Measurements from ENCODE around the gene SRC. TPM values are rescaled to one million over a fixed set of nuclear protein-coding genes. Genes with fewer than 3 reads are reported as not detected.

Gene SRC
- total and polyA plus RNA-seq, 2 of the 8 experiments (the other 6 are each of a cell fraction or from before 2014, with no cell fraction given) = 27.6 to 28.8 TPM

GRCh38 chr20:37325206-37325605 is 20.7 kb upstream of the SRC start:
- H3K27me3 ChIP-seq (replicated peaks in 1 of 4; ENCODE audit: control insufficient read depth in 3 of 4, extremely low read depth in 1 of 4, insufficient read depth in 3 of 4, low read length in 3 of 4) = no peaks in the 10 kb centered on the region
- no peaks in the 10 kb centered on the region for H3K4me1 ChIP-seq (replicated peaks in 1 of 4; ENCODE audit: control insufficient read depth in 3 of 4, insufficient read depth in 4 of 4, low read length in 3 of 4)
- no peak overlapping the region for H2BK12ac ChIP-seq (ENCODE audit: low read depth, low read length)
- POLR2A ChIA-PET (ENCODE audit: partially characterized antibody) = interaction anchor here (1.6 kb wide), 1 partner anchor 11 kb away, joined by 4 read pairs; no protein-coding TSS in a partner anchor
- no peaks in the 10 kb centered on the region for H4K20me1 ChIP-seq (replicated peaks in 1 of 2; ENCODE audit: control insufficient read depth in 1 of 2, insufficient read depth in 2 of 2, low read length in 2 of 2)
- H4K91ac ChIP-seq (replicated peaks; ENCODE audit: insufficient read length, low read length) = no peak overlapping the region
- no peak overlapping the region for H3K14ac ChIP-seq (ENCODE audit: insufficient read length)
- TF ChIP-seq KDM4A (IDR thresholded peaks at IDR 0.05; ENCODE audit: low read depth, low read length, severe bottlenecking) (no peak), BACH1 (IDR thresholded peaks at IDR 0.05; ENCODE audit: low read length) (no peak), ATF3 (IDR thresholded peaks at IDR 0.05; ENCODE audit: insufficient read depth, low read depth, low read length) (no peak), TEAD4 (IDR thresholded peaks at IDR 0.05; ENCODE audit: low read depth, low read length) (no peak), PHF8 (conservative IDR thresholded peaks at IDR 0.05; ENCODE audit: low read depth, low read length) (no peak), SP4 (IDR thresholded peaks at IDR 0.05; ENCODE audit: low read length) (no peak), CBX5 (IDR thresholded peaks at IDR 0.05; ENCODE audit: low read depth, low read length) (no peak), TBP (IDR thresholded peaks at IDR 0.05; ENCODE audit: low read depth, low read length) (no peak)
- CTCF ChIA-PET (ENCODE audit: partially characterized antibody) = interaction anchor here (1.7 to 2.0 kb wide), 3 partner anchors 39 to 60 kb away, joined by 5 to 10 read pairs (median 7); no protein-coding TSS in a partner anchor
- H3K4me3 ChIP-seq (ENCODE audit: extremely low read depth in 1 of 4, insufficient read depth in 2 of 4, low read depth in 3 of 4, low read length in 4 of 4) = no peak overlapping the region
- H2AFZ ChIP-seq (ENCODE audit: low read length) = no peak overlapping the region
- FAIRE-seq = no peak
- no peak overlapping the region for H2BK120ac ChIP-seq (replicated peaks; ENCODE audit: low read depth, low read length)
- H2BK20ac ChIP-seq (ENCODE audit: low read length) = no peak overlapping the region
- no peak overlapping the region for H3K9ac ChIP-seq (replicated peaks in 1 of 4; ENCODE audit: extremely low read depth in 1 of 4, low read depth in 3 of 4, low read length in 3 of 4)
- no peak overlapping the region for H2AK5ac ChIP-seq (ENCODE audit: low read depth, low read length)
- no peaks in the 10 kb centered on the region for H3K79me1 ChIP-seq (ENCODE audit: low read depth, low read length)
- no peak overlapping the region for H4K5ac ChIP-seq (ENCODE audit: insufficient read length, low read depth, low read length)
- H3K4me2 ChIP-seq (ENCODE audit: insufficient read depth in 1 of 2, low read depth in 2 of 2, low read length in 2 of 2) = no peak overlapping the region
- H3K36me3 ChIP-seq (ENCODE audit: control insufficient read depth in 2 of 4, insufficient read depth in 4 of 4, low read length in 3 of 4) = no peaks in the 10 kb centered on the region
- H3K9me3 ChIP-seq (ENCODE audit: insufficient read depth in 2 of 2, low read depth in 1 of 2, low read length in 1 of 2) = no peaks in the 10 kb centered on the region
- DNase-seq (ENCODE audit: low read depth in 1 of 2, low spot score in 2 of 2) = no peak
- WGBS, 2 experiments (ENCODE audit: extremely low coverage in 1 of 2, insufficient coverage in 1 of 2, insufficient read length in 1 of 2, insufficient replicate concordance in 2 of 2, low coverage in 1 of 2, low lambda C conversion rate in 2 of 2, missing lambda C conversion rate in 1 of 2) = 95% methylated on average over 7 of the region's 7 CpGs; no CpG with 5 or more reads in 1 of the 2 experiments
- H3K23ac ChIP-seq (ENCODE audit: insufficient read length) = no peak overlapping the region
- H2BK5ac ChIP-seq (ENCODE audit: low read depth, low read length) = no peak overlapping the region
- no peaks in the 10 kb centered on the region for H3K23me2 ChIP-seq (ENCODE audit: low read depth, low read length)
- H3K79me2 ChIP-seq (ENCODE audit: control insufficient read depth in 1 of 2, insufficient read depth in 2 of 2, low read length in 2 of 2) = no peaks in the 10 kb centered on the region
- no peak overlapping the region for H3K56ac ChIP-seq (replicated peaks; ENCODE audit: insufficient read length, low read depth, low read length)
- H3K27ac ChIP-seq (ENCODE audit: low read depth, low read length) = no peak overlapping the region
- H3K4ac ChIP-seq (replicated peaks; ENCODE audit: insufficient read length, low read depth, low read length) = no peak overlapping the region
- no peak overlapping the region for H4K8ac ChIP-seq (ENCODE audit: extremely low read depth, insufficient read depth, low read length)
- no peak overlapping the region for H3K18ac ChIP-seq (ENCODE audit: extremely low read depth, low read length)
- no peak overlapping the region for H2BK15ac ChIP-seq (ENCODE audit: low read length)

Measured in H1 (cell line).